Breast epithelium (tissue), 3 donors: ENCODE results near the gene CHST2.

Source experiments
- POLR2A ChIP-seq: fragments of 450-650 bp; IDR thresholded peaks from one replicate; pipeline ENCODE4 v1.6.1; 2016; ENCODE audit warnings: antibody characterized with exemption, mild to moderate bottlenecking, moderate library complexity
- POLR2AphosphoS5 ChIP-seq, 3 donors: sonication (generic); formaldehyde crosslinking; IDR thresholded peaks; one replicate each; pipeline ENCODE4 v1.6.1; 2017; ENCODE audit warnings: antibody characterized with exemption in 3 of 3
- TF ChIP-seq, protein P1 (sequence below), 3 donors: fragments of 450-650 bp; IDR thresholded peaks; one replicate each; pipeline ENCODE4 v1.5.1; 2016 to 2017; ENCODE audit warnings: antibody characterized with exemption in 3 of 3, mild to moderate bottlenecking in 3 of 3, moderate library complexity in 3 of 3

DNA sequence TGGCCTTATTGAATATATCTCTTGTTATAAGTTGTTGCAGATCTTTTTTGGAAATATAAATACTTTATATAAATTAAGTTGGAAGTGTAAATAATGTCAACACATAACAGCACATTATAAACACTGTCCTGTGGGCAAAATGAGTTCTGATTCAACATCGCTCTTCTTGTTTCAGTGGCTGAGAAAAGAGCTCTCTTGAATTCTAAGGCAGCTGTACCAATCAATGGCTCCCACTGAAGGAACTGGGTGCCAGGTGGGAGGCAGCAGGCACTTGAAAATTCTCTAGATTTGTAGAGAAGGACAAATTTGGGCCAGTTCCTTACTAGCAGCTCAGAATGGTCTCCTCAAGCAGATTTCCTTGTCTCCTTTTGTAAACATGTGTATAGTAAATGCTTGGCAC is 45.6 kb downstream of the CHST2 start:
- TF ChIP-seq, protein P1, sequence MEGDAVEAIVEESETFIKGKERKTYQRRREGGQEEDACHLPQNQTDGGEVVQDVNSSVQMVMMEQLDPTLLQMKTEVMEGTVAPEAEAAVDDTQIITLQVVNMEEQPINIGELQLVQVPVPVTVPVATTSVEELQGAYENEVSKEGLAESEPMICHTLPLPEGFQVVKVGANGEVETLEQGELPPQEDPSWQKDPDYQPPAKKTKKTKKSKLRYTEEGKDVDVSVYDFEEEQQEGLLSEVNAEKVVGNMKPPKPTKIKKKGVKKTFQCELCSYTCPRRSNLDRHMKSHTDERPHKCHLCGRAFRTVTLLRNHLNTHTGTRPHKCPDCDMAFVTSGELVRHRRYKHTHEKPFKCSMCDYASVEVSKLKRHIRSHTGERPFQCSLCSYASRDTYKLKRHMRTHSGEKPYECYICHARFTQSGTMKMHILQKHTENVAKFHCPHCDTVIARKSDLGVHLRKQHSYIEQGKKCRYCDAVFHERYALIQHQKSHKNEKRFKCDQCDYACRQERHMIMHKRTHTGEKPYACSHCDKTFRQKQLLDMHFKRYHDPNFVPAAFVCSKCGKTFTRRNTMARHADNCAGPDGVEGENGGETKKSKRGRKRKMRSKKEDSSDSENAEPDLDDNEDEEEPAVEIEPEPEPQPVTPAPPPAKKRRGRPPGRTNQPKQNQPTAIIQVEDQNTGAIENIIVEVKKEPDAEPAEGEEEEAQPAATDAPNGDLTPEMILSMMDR (IDR thresholded peaks at IDR 0.05): no peak
- TF ChIP-seq POLR2AphosphoS5 (IDR thresholded peaks at IDR 0.05) (no peak), POLR2A (no peak)
